ENCODE measurements around the gene KCNQ4. TPM values are rescaled to one million over a fixed set of nuclear protein-coding genes. Genes with fewer than 3 reads are reported as not detected.

KCNQ4 gene
- total RNA-seq, 4 donors from 2014 or later = 0.28 to 1.6 (median 0.83) TPM

DNA sequence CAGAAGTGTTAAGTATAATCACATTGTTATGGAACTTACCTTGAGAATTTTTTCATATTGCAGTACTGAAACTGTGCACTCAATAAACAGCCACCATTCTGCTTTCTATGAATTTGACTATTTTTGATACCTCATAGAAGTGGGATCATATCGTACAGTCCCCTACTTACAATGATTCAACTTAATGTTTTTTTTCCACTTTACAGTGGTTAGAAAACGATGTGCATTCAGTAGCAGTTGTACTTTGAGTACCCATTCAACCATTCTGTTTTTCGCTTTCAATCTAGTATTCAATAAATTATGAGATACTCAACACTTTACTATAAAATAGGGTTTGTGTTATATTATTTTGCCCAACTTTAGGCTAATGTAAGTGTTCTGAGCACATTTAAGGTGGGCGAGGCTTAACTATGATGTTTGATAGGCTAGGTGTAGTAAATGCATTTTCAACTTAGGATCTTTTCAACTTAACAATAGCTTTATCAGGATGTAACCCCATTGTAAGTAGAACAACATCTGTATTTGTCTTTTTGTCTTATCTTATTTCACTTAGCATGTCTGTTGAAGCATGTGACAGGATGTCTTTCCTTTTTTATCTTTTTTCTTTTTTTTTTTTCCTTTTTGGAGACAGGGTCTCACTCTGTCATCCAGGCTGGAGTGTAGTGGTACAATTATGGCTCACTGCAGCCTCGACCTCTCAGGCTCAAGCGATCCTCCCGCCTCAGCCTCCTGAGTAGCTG is 42.4 kb upstream of the KCNQ4 start:
- DNase-seq (ENCODE audit: low spot score) (no peak), ATAC-seq (ENCODE audit: low FRiP score) (no peak)
- TF ChIP-seq, protein P1, sequence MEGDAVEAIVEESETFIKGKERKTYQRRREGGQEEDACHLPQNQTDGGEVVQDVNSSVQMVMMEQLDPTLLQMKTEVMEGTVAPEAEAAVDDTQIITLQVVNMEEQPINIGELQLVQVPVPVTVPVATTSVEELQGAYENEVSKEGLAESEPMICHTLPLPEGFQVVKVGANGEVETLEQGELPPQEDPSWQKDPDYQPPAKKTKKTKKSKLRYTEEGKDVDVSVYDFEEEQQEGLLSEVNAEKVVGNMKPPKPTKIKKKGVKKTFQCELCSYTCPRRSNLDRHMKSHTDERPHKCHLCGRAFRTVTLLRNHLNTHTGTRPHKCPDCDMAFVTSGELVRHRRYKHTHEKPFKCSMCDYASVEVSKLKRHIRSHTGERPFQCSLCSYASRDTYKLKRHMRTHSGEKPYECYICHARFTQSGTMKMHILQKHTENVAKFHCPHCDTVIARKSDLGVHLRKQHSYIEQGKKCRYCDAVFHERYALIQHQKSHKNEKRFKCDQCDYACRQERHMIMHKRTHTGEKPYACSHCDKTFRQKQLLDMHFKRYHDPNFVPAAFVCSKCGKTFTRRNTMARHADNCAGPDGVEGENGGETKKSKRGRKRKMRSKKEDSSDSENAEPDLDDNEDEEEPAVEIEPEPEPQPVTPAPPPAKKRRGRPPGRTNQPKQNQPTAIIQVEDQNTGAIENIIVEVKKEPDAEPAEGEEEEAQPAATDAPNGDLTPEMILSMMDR (IDR thresholded peaks at IDR 0.05) = no peak

DNA sequence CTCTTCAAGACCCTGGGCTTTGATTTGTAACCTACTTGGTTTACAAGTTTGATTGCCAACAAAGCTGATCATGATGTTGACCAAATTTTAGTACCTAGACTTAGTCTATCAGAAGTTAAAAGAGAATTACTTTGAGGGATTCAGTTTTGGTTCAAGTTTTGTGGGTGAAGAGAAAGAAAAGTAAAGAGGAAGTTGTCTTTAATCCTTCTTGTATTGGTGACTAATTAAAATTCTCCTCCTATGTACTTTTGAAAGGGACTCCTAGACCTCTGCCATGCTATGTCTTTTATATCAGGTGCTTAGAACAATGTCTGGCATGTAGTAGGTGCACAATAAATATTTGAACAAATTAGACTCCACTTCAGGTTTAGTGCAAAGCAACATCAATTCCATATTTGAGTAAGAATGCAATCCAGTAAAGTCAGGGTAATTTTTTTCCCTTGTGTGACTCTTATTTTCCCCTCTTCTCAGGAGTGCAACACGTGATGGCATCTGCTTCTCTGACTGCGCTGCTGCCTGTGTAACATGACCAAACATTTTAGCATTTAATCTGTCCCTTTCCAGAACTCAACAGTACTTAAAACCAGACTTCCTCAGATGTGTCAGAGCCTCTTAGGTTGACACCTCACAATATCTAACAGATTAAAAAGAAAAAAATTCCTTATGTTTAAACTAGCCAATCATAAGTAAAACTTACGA is 41.1 kb upstream of the KCNQ4 start:
- no peak for DNase-seq (ENCODE audit: low spot score)
- no peak for ATAC-seq (ENCODE audit: low FRiP score)
- TF ChIP-seq, protein P1 (IDR thresholded peaks at IDR 0.05) = no peak

DNA sequence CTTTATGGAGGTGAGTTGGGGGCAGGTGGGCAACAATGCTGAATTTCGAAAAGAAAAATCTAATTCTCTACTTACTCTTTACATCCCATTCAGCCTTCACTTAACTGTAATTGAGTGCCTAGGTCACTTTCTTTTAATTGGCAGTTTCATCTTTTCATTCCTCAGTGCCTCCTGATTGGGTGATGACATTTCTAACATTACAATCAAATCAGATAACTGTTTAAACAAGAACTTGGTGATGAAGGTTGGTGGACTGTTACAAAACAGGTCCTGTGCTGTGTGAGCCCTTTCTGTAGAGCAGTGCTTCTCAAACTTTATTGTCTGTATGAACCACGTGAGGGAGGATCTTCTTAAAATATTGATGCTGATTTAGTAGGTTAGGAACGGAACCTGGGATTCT is 40.1 kb upstream of the KCNQ4 start:
- no peak for ATAC-seq (ENCODE audit: low FRiP score)
- DNase-seq (ENCODE audit: low spot score) = no peak
- TF ChIP-seq, protein P1 (IDR thresholded peaks at IDR 0.05) = no peak

DNA sequence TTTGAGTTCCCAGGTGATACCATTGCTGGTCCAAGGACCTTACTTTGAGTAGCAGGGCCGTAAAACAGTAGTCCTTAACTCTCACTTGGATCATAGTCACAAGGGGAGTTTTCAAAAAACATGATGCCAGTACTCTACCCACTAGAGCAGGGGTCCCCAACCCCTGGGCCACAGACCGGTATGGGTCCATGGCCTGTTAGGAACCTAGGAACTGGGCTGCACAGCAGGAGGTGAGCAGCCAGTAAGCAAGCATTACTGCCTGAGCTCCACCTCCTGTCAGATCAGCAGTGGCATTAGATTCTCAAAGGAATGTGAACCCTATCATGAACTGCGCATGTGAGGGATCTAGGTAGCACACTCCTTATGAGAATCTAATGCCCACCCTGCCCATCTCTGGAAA is 39.7 kb upstream of the KCNQ4 start:
- no peak for DNase-seq (ENCODE audit: low spot score)
- TF ChIP-seq, protein P1 (IDR thresholded peaks at IDR 0.05) = no peak
- ATAC-seq (ENCODE audit: low FRiP score) = no peak

DNA sequence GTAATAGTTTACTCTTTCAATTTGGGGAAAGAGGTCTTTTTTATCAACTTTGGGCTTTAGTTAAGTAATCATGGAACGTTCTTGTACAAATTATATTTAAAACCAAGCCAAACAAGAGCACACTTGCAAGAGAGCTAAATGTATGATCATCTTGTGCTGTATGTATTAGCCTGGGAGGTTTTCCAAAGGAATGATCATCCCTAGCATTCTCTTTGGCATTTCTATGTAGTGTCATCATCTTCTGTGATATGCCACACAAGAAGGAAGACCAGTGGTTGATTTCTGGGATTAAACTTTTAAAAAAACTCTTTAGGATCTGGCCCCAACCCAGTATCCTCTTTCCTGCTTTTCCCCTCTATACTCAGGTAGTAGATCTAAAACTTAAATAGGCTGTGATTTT is 38.4 kb upstream of the KCNQ4 start:
- DNase-seq (ENCODE audit: low spot score) = no peak
- TF ChIP-seq, protein P1 (IDR thresholded peaks at IDR 0.05) = no peak
- ATAC-seq (ENCODE audit: low FRiP score) = no peak

DNA sequence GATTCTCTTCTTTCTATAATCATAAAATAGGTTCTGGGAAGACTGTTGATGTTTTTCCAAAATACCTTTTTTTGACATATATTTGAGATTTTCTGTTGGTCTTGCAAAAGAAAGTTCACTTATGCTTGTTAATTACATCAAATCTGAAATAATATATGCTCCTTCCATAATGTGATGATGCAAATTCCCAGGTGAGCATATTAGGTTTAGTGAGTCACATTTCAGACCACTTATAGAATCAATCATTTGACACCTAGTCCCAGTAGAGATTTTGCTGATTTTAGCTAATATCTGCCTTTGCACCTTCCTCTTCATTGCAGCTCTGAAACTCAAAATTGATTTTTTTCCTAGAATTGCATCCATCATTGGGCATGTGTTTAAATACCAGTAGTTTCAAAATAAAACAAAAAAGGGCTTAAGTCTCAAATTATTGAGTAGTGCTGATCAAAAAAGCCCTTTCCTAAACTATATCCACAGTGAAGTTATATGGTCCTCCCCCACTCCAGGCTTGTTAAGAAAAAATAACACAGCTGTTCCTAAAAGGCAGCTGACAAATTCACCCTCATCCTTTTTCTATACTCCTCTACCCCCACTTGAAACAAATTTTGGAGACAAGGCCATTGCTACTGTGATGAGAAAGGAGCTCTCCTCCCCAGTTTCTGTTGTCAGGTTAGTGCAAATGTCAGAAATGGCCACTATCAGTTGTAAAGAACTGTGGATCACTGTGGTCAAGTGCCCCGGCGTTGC is 37.1 kb upstream of the KCNQ4 start:
- no peak for ATAC-seq (ENCODE audit: low FRiP score)
- TF ChIP-seq, protein P1 (IDR thresholded peaks at IDR 0.05) = no peak
- DNase-seq (ENCODE audit: low spot score) = no peak

Measured in omental fat pad (tissue), 4 donors.